HEK293 (cell line): Measurements from ENCODE around the gene NR1H2.
A peak's percentile ranks its signal among the peaks of the same experiment; 100 is the strongest.

Experiments used
- CTCF ChIA-PET: fragments of 350-600 bp; formaldehyde crosslinking; extraction: SDS; loops from one replicate; lab custom pipeline; 2021; ENCODE audit warnings: antibody characterized with exemption; lab: Yijun Ruan, JAX
- POLR2A ChIA-PET: fragments of 300-600 bp; formaldehyde crosslinking; extraction: SDS; loops from one replicate; lab custom pipeline; 2020; ENCODE audit warnings: antibody characterized with exemption, inconsistent platforms; lab: Yijun Ruan, JAX
- H3K27ac ChIP-seq: fragments of 200-500 bp; sonication (Bioruptor generic); 2 replicates; pipeline ENCODE4 v1.5.1; 2014; ENCODE audit warnings: low read depth, low read length, control low read depth, inconsistent platforms; ENCODE audit errors: extremely low read depth
- H3K36me3 ChIP-seq, 2 experiments: fragments of 200-500 bp in 1 of 2; sonication (Bioruptor generic) in 1 of 2; 1 replicate in 1 of 2; 2 replicates in 1 of 2; pipeline ENCODE4 v1.5.1; 2014 to 2017; ENCODE audit warnings: inconsistent platforms in 2 of 2, low read length in 2 of 2; ENCODE audit not compliant: control insufficient read depth in 2 of 2, insufficient read depth in 1 of 2
- H3K4me1 ChIP-seq: fragments of 200-500 bp; sonication (Bioruptor generic); 2 replicates; pipeline ENCODE4 v1.5.1; 2014; ENCODE audit warnings: mild to moderate bottlenecking, low read length, inconsistent platforms; ENCODE audit not compliant: control insufficient read depth, insufficient read depth
- H3K4me3 ChIP-seq: 2 replicates; pipeline ENCODE4 v1.5.1; 2011; ENCODE audit warnings: low read depth, mild to moderate bottlenecking, control low read depth, low read length, moderate library complexity
- H3K9me3 ChIP-seq: fragments of 200-500 bp; sonication (Bioruptor generic); 2 replicates; pipeline ENCODE4 v1.5.1; 2014; ENCODE audit warnings: low read depth, low read length, inconsistent platforms; ENCODE audit not compliant: control insufficient read depth, insufficient read depth
- GLIS2 ChIP-seq: fragments of 450-650 bp; formaldehyde crosslinking; IDR thresholded peaks from 2 replicates; pipeline ENCODE4 v1.5.1; 2016; ENCODE audit warnings: missing biosample characterization, missing genetic modification characterization
- HOXD13 ChIP-seq: sonication (generic); formaldehyde crosslinking; IDR thresholded peaks from 2 replicates; pipeline ENCODE4 v1.8.0; 2022; ENCODE audit warnings: missing genetic modification reagents, borderline replicate concordance
- PRDM2 ChIP-seq: fragments of 450-650 bp; formaldehyde crosslinking; IDR thresholded peaks from 2 replicates; pipeline ENCODE4 v1.5.1; 2016; ENCODE audit warnings: missing biosample characterization, missing genetic modification characterization, borderline replicate concordance
- REPIN1 ChIP-seq: fragments of 450-650 bp; formaldehyde crosslinking; IDR thresholded peaks from 2 replicates; pipeline ENCODE4 v1.5.1; 2017; ENCODE audit warnings: missing biosample characterization, missing genetic modification characterization, low read depth
- SCRT1 ChIP-seq: fragments of 450-650 bp; formaldehyde crosslinking; IDR thresholded peaks from 2 replicates; pipeline ENCODE4 v1.5.1; 2016; ENCODE audit warnings: missing biosample characterization, missing genetic modification characterization, borderline replicate concordance
- ZBTB10 ChIP-seq: fragments of 450-650 bp; formaldehyde crosslinking; IDR thresholded peaks from 2 replicates; pipeline ENCODE4 v1.5.1; 2016; ENCODE audit warnings: missing biosample characterization, missing genetic modification characterization
- ZBTB6 ChIP-seq: fragments of 450-650 bp; formaldehyde crosslinking; IDR thresholded peaks from 2 replicates; pipeline ENCODE4 v1.5.1; 2017; ENCODE audit warnings: missing biosample characterization, missing genetic modification characterization
- ZNF266 ChIP-seq: fragments of 450-650 bp; formaldehyde crosslinking; IDR thresholded peaks from 2 replicates; pipeline ENCODE4 v1.5.1; 2016; ENCODE audit warnings: missing biosample characterization, missing genetic modification characterization, low read depth
- ZNF324 ChIP-seq: fragments of 450-650 bp; formaldehyde crosslinking; IDR thresholded peaks from 2 replicates; pipeline ENCODE4 v1.5.1; 2016; ENCODE audit warnings: missing biosample characterization, missing genetic modification characterization
- ZNF341 ChIP-seq: fragments of 450-650 bp; formaldehyde crosslinking; IDR thresholded peaks from 2 replicates; pipeline ENCODE4; 2016; ENCODE audit warnings: low read depth, missing biosample characterization, missing genetic modification characterization
- ZNF473 ChIP-seq: fragments of 450-650 bp; formaldehyde crosslinking; IDR thresholded peaks from 2 replicates; pipeline ENCODE4 v1.5.1; 2017; ENCODE audit warnings: missing biosample characterization, missing genetic modification characterization
- ZNF518A ChIP-seq: fragments of 450-650 bp; formaldehyde crosslinking; conservative IDR thresholded peaks from 2 replicates; pipeline ENCODE4 v1.5.1; 2016; ENCODE audit warnings: low read depth, missing biosample characterization, missing genetic modification characterization
- ZNF529 ChIP-seq: fragments of 450-650 bp; formaldehyde crosslinking; IDR thresholded peaks from 2 replicates; pipeline ENCODE4 v1.5.1; 2017; ENCODE audit warnings: missing genetic modification characterization, missing biosample characterization; ENCODE audit not compliant: insufficient replicate concordance
- ZNF555 ChIP-seq: fragments of 450-650 bp; formaldehyde crosslinking; conservative IDR thresholded peaks from 2 replicates; pipeline ENCODE4 v1.5.1; 2017; ENCODE audit warnings: missing biosample characterization, mild to moderate bottlenecking, missing genetic modification characterization, inconsistent platforms
- ZNF664 ChIP-seq: fragments of 450-650 bp; formaldehyde crosslinking; IDR thresholded peaks from 2 replicates; pipeline ENCODE4 v1.5.1; 2016; ENCODE audit warnings: missing biosample characterization, missing genetic modification characterization
- ZNF76 ChIP-seq: fragments of 450-650 bp; formaldehyde crosslinking; IDR thresholded peaks from 2 replicates; pipeline ENCODE4; 2016; ENCODE audit warnings: low read depth, missing biosample characterization, missing genetic modification characterization, borderline replicate concordance
- ZNF843 ChIP-seq: fragments of 450-650 bp; formaldehyde crosslinking; IDR thresholded peaks from 2 replicates; pipeline ENCODE4 v1.5.1; 2016; ENCODE audit warnings: missing biosample characterization, missing genetic modification characterization

NR1H2 gene

GRCh38 chr19:50418176-50419021 is 42.1 kb downstream of the NR1H2 start, which contains the start of gene SPIB:
SPIB (plus strand) TSS chr19:50418938; CDS start chr19:50418963, 25 bp downstream.
- ChIA-PET POLR2A (no interaction called here), CTCF (no interaction called here)
- TF ChIP-seq ZBTB10 (tag by site-specific recombination) (peak; percentile 22; the same call in 1 of the 2 replicates), ZNF76 (tag by site-specific recombination) (no peak), ZNF664 (tag by site-specific recombination) (no peak), ZNF341 (tag by site-specific recombination) (no peak), ZNF529 (tag by site-specific recombination) (no peak), REPIN1 (tag by site-specific recombination) (no peak), ZNF324 (tag by site-specific recombination) (no peak), ZNF843 (tag by site-specific recombination) (no peak), GLIS2 (tag by site-specific recombination) (0 out of 2 replicates have a peak, but pooled peaks have one; percentile 0)
- Histone ChIP-seq H3K4me1 (no peaks in the 10 kb centered on the region), H3K4me3 (no peak within 1 kb of the TSS), H3K27ac (no peak within 1 kb of the TSS), H3K36me3 (peaks cover 3 to 19% of the 10 kb centered on the region in 2 experiments; a peak in 2 of 3 replicates), H3K9me3 (no peaks in the 10 kb centered on the region)

GRCh38 chr19:50419022-50419579 is 42.8 kb downstream of the NR1H2 start:
- ChIA-PET POLR2A (no interaction called here), CTCF (interaction anchor here (0.6 kb wide), 1 partner anchor 263 kb away, joined by 3 read pairs; no protein-coding TSS in a partner anchor)
- H3K4me1 ChIP-seq = no peaks in the 10 kb centered on the region
- no peak overlapping the region for H3K4me3 ChIP-seq
- no peaks in the 10 kb centered on the region for H3K9me3 ChIP-seq
- H3K27ac ChIP-seq = no peak overlapping the region
- H3K36me3 ChIP-seq = peaks cover 3 to 12% of the 10 kb centered on the region in 2 experiments; a peak in 2 of 3 replicates
- TF ChIP-seq SCRT1 = 0 out of 2 replicates have a peak, but pooled peaks have one; percentile 46
- no peak for TF ChIP-seq ZNF518A
- no peak for TF ChIP-seq REPIN1 (tag by site-specific recombination)
- TF ChIP-seq ZNF266 (tag by site-specific recombination) = no peak
- TF ChIP-seq HOXD13 = no peak
- no peak for TF ChIP-seq ZNF473 (tag by site-specific recombination)
- peak; percentile 27; the same call in 1 of the 2 replicates for TF ChIP-seq ZBTB6
- TF ChIP-seq ZNF555 (tag by site-specific recombination) = no peak
- TF ChIP-seq PRDM2 (tag by site-specific recombination) = no peak
